Stimulated activated CD4-positive, alpha-beta T cell treated with anti-CD3 and anti-CD28 coated beads, TNF-alpha, amount 100 ng/mL, for 4 hours (primary cell): Measurements from ENCODE around the gene TCHP.

ENCODE experiments used
- DNase-seq, 3 experiments: peaks; one replicate each; pipeline ENCODE4 v3.0.0-alpha.2; 2020; ENCODE audit warnings: low read depth in 3 of 3

TCHP gene

DNA sequence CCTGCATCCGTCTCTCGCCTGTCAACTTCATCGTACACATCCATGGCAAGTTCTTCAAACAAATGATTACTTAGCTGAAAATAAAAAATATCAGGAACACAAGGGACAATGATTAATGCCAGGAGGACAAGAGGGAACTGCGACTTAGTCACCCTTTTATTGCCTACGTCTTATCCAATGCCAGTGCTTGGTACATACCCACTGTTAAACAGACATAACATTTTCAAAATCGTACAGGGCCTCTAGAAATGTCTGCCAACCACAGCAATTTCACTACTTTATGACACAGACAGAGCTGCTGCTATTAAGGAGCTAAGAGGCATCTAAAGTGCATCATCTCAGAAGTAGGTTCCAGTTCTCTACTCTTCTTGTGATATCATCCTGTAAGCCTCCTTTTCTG is 61.5 kb downstream of the TCHP start:
- no peak for DNase-seq

- no peak for DNase-seq
Observed at GRCh38 chr12:109962398-109962797, 62.3 kb downstream of the TCHP start.

DNA sequence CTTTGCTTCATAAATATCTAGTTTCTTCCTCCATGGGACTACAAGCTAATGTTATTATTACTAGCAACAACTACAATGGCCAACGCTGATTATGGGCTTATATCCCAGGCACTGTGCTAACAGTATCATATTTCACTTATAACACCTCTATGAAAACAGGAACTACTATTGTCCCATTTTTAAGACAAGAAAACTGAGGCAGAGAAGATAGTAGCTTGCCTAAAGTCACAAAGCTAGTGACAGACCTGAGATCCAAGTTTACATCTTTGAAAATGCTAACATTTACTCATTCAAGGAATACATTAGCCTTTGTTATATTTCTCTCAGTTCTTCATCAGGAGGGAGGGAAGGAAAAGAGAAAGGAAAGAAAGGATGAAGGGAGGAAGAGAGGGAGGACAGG is 63.3 kb downstream of the TCHP start:
- no peak for DNase-seq

DNA sequence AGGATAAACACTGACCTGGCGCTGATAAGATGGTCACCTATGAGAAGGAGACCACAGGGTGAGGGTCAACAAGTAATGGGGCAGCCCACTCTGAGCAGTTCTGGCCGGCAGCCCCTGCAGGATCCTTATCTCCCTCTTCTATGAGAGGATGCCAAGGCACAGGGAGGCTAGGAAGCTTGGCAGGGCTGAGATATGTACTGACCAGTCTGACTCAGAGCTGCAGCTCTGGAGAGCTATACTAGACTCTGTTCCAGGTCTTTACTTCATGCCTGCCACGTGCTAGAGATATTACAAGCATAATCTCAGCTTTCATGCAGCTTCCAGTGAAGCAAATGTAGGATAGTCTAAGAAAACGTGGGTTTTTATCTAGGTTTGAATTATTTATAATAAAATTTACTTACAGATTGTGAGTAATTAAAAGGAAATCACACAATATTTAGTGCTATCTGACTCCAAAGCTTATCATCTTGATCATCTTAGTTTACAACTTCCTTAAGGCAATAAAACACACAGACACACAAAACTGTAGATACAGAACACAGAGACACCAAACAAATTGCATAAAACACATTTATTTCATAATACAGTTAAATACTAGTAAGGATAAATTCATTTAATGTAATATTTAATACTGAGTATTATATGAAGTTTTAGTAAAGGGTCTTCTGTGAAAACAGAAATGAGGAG is 63.8 kb downstream of the TCHP start:
- DNase-seq, result no peak

- no peak for DNase-seq
Observed at GRCh38 chr12:109966546-109966945, 66.5 kb downstream of the TCHP start.

GRCh38 chr12:109967383-109968031 is 67.4 kb downstream of the TCHP start:
- DNase-seq, result no peak
